Stimulated activated CD8-positive, alpha-beta memory T cell treated with anti-CD3 and anti-CD28 coated beads, Interleukin-7, amount 100 ng/mL, for 24 hours (primary cell): ENCODE results near the gene SHLD2.
"Not testable (repeated sequence)": the region's sequence is repeated elsewhere in the genome, so short reads cannot be mapped to it uniquely, and the experiment has no call there.

ENCODE experiments used
- DNase-seq: peaks from one replicate; pipeline ENCODE4 v3.0.0-alpha.2; 2020; ENCODE audit warnings: low read depth

The SHLD2 gene, protein sequence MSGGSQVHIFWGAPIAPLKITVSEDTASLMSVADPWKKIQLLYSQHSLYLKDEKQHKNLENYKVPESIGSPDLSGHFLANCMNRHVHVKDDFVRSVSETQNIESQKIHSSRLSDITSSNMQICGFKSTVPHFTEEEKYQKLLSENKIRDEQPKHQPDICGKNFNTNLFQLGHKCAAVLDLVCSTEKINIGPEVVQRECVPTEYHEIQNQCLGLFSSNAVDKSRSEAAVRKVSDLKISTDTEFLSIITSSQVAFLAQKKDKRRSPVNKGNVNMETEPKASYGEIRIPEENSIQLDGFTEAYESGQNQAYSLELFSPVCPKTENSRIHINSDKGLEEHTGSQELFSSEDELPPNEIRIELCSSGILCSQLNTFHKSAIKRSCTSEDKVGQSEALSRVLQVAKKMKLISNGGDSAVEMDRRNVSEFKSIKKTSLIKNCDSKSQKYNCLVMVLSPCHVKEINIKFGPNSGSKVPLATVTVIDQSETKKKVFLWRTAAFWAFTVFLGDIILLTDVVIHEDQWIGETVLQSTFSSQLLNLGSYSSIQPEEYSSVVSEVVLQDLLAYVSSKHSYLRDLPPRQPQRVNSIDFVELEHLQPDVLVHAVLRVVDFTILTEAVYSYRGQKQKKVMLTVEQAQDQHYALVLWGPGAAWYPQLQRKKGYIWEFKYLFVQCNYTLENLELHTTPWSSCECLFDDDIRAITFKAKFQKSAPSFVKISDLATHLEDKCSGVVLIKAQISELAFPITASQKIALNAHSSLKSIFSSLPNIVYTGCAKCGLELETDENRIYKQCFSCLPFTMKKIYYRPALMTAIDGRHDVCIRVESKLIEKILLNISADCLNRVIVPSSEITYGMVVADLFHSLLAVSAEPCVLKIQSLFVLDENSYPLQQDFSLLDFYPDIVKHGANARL

DNA sequence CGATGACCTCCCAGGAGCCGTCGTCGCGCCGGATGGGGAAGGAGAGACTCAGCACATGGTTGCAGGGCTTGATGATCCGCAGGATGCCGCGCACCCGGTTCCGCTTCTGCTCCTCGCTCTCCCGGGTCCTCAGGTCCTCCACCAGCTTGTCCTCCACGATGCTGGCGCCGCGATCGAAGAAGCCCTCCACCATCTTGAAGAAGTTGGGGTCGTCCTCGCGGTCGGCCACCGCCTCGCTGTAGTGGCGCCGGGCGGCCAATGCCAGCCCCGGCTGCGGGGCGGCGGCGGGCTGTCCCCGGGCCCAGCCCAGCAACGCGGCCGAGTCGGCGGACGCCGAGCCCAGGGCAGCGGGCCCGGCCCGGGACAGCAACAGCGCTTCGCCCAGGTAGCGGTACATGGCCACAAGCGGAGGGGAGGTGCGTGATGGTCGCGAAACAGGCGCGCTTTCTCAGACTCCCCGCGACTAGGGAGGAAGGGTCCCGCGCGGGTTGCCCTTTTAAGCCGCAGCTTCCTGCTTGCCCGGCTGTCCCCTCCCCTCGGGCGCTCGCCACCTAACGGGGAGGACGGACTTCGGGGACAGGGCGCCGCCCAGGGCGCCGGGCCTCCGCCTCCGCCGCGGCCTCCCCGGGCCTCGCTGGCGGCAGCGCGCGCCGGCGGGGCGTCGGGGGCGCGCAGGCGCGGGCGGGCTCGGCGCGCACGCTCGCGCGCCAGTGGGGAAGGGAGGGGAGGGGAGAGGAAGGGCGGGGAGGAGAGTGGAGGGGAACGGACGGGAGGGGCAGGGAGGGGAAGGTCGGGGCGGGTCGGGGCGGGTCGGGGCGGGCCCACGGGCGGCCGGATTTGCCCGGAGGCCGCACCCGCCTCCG is at the start of gene SHLD2, which contains the start of gene GLUD1:
TSS of gene SHLD2 (plus strand) at position 834 of the 863 bp plus-strand sequence. CDS start 56,149 bp downstream, outside the sequence.
TSS of gene GLUD1 (minus strand) at position 471 of the 863 bp plus-strand sequence. CDS start at position 397, 74 bp downstream.
- peak; percentile 69 for DNase-seq

DNA sequence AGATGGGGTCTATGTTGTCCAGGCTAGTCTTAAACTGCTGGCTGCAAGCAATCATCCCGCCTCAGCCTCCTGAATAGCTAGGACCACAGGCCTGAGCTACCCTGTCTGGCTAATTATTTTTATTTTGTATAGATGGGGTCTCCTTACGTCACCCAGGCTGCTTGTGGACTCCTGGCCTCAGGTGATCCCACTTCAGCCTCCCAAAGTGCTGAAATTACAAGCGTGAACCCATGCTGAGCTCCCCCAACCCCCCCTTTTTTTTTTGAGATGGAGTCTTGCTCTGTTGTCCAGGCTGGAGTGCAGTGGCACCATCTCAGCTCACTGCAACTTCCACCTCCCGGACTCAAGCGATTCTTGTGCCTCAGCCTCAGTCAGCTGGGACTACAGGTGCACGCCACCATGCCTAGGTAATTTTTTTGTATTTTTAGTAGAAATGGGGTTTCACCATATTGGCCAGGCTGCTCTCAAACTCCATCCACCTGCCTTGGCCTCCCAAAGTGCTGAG is 49.5 kb upstream of the SHLD2 start:
- no peak for DNase-seq

DNA sequence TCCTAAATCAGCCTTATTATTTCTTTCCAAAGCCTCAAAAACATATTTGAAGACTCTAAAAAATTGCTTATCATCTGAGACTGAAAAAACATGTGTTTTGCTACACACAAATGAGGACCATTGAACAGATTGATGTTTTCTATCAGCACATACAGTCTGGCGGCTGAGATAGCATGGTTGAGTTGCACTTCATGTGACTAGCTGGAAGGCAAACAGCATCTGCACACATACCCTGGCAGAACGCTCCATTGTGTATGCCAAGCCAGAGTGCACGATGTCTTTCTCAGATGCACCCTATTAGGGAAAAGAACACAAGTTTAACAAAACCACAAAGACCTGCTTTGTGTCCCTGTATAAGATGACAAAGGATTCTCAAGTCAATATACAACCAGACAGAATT is 41.9 kb upstream of the SHLD2 start:
- no peak for DNase-seq

DNA sequence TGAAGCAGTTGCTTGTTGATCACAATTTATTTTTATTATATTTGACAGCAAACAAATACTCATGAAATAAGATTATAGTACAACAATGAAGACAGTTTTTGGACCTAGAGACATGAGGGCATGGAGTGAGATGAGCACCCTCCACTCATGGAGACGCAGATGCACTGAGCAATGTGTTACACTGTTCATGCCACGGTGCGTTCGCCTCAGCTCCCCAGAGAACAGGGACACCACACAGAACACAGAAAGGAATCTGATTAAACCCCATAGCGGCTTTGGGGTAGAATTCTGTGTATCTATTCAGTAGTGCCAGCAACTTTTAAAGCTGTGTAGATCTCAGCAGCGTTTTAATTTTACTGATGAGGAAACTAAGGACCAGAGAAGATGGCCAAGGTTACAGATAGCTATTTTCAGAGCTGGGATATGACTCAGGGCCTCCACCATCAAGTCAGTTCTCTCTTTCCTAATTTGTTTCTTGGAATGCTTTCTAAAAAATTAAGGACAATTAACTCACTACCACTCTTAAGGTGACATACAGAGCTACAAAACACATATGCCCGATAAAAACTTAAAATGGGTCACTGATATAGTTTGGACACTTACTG is 41.3 kb upstream of the SHLD2 start:
- DNase-seq: no peak

DNA sequence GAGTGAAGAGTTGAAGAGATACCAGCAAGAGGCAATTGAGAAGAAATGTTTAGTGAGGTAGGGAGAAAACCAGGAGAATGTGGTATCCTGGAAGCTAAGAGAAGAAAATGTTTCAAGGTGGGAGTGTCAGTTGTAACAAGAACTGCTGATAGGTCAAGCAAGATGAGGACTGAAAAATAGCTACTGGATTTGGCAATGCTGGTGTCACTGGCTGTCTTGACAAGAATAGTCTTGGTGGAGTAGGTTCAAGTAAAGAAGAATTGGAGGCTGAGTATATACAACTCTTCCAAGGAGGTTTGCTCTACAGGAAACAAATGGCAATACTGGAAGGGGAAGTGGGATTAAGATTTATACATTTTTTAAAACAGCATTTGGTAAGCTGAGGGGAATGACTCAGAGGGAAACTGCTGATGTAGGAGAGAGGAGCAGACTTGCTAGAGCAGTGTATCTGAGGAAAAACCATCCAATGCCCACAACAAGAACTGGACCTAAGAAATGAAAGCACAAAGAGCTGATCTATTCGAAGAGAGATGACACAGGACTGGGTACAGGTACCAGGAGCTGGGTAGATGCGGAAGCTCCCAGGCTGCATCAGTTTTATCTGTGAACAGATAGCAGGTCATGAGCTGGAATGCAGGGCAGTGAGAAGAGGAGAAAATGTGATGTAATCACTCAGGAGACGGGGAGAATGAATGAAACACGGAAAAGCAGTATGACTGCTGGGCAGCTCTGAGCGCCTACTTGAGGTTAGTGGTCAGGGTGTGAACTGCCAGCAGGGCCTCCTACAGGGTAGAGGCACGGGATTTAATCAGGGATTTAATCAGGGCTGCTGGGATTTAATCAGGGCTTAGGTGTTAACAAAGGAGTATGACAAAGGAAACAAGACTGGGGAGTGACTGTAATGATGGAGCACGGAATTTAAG is 40.4 kb upstream of the SHLD2 start:
- no peak for DNase-seq

DNA sequence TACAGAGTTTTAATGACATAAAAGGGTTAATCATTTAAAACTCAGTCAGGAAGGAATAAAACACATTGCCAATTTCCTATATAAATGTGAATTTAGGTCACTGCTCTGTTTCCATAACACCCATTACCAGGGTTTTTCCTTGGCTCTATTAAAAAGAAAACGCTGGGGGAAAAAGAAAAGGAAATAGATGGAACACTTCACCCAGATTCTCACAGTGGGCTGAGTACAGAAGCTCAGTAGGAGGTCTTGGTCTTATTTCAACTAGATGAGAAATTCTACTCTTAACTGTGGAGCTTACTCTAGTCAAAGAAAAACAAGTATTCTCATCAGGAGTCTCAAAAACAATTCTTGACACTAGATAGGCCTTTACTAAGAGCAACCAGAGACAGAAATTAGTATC is 36.8 kb upstream of the SHLD2 start:
- DNase-seq: no peak

DNA sequence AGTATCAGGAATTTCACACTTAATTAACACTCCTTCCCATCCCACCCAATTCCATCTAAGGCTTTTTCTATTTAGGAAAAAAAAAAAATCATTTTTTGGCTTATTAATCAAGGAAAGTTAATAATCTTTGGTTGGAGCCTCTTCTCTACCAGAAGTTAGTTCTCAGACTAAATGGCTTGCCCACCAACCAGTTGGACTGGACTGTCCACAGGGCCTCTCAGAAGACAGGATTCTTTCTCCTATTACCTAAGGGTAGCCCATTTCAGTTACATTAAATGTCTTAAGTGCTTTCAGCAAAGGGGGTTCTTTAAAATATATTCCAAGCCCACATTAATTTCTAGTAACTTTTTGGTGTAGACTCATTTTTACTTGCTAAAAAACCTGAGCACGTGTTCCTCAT is 35.6 kb upstream of the SHLD2 start:
- DNase-seq: no peak

DNA sequence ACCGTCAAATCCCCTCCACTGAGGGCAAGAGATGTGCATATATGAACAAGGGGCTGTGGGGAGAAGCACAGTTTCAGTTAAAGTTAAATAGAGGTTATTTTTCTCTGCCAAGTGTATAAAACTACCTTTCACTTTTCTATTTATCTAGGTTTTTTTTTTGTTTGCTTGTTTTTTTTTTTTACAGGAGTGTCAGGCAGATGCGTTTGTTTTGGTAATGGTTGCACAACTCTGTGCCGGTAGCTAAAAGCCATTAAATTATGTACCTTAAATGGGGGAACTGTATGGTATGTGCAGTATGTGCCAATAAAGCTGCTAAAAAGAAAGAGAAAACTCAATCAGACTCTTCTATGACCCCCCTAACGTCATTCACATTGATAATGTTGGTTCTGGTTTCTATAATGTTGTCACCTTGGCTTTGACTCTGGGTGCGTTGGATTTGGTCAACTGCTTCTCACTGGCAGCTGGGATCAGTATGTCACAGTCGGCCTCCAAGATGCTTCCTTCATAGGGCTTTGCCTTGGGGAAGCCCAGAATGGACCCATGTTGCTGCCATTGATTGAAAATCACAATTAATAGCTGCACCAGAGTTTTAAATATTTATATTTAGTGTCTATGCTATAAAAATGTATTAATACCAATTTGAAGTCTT is 34.6 kb upstream of the SHLD2 start:
- no peak for DNase-seq

DNA sequence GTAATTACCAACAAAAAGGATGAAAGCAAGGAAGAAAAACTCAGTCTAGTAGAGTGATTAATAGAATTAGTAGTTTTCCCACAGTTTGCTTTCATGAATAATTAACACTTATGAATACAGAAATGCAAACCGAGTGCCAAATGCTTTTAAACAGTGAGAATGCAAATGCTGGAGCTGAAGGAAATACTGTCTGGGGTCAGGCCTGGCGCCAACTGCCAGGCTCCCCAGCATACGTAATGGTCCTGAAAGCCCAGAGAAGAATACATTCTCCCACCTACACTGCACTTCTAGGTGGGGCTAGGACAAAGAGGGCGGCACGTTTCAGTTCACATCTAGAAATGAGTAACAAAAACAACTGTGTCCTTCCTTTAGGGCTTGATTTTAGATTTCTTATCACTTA is 30.4 kb upstream of the SHLD2 start:
- no peak for DNase-seq

DNA sequence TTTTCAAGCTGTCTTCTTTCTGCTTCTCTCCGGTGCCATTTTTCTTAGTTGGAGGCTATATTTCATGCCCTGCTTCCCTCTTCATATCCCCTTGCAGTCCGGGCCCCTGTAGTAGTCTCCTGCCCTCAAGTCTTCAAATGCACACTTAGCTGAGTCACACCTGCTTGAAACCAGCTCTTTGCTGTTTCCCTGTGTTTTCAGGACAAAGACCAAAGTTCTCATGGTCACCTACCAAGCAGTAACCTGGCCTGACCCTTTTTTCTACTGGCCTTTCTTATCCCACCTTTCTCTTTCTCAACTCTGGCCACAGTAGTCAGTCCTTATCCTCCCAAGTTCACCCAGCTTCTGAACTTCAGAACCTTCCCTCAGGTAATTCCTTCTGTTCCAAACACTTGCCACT is 28.8 kb upstream of the SHLD2 start:
- no peak for DNase-seq

DNA sequence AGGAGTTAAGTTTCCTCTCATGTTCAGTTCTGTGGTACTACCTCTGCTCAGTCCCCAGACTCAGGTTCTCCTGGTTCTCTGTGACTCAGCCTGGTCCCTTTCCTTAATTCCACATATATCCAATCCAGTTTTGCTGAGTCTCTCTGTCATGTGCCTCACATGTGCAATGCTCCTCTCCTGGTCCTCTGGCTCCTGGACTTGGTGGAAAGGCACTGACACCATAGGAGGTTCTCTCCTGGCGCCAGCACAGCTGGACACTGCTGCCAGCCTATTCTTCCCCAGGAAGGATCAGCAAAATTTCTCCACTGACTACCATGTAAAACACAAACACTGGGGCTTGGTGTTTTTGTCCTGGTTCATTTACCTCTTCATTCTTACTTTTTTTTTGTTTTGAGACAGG is 28.1 kb upstream of the SHLD2 start:
- DNase-seq: no peak

DNA sequence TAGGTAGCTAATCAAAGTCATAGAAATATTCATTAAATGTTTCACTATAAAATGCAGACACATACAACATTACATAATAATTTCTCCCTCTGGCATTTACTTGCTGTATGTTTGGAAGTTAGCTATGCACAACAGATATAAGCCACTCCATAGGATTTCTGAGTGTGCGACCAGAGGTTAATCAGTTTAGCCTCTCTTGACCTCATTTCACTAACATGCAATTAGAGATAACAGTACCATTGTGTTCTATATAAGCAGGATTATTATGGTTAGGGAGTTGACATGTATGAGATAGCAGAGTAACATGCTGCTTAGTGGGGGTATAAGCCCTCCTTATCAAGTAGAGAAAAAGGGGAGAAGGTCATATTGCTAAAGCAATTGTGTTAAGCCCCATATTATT is 26.7 kb upstream of the SHLD2 start:
- DNase-seq: no peak

DNA sequence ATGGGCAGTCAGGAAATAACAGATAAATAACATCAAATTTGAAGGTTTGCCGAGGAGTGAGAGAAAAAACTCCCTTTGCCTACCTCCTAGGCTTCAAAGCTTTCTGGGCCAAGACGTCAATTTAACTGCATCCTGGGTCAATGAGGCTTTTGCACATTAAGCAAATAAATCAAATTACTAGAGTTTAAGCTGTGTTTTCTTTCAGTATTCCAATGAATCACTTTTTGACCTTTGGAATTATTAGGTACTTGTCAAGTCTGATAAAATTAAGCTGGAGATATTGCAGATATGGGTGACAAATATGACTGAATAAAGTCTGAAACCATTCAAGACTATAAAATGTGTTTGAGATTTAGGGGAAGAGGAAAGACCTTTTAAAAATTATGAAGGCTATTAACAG is 22.6 kb upstream of the SHLD2 start:
- no peak for DNase-seq

DNA sequence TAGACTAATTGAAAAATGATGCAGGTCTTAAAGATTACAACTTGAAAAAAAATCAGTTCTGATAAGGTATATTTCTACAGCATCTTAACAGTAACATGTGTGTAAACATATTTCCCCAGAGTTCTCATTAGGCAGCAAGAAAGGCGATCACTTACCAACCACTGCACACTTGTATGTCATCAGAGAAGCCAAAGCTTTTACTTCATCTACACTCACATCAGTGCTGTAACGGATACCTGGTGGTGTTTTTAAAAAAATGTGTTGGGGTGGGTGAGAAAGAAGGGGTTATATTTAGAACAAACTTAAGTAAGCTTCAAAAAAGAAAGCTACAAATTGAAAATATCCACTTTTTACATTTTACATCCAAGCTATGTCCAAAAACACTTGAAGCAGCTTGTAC is 18.6 kb upstream of the SHLD2 start:
- not testable (repeated sequence) for DNase-seq

DNA sequence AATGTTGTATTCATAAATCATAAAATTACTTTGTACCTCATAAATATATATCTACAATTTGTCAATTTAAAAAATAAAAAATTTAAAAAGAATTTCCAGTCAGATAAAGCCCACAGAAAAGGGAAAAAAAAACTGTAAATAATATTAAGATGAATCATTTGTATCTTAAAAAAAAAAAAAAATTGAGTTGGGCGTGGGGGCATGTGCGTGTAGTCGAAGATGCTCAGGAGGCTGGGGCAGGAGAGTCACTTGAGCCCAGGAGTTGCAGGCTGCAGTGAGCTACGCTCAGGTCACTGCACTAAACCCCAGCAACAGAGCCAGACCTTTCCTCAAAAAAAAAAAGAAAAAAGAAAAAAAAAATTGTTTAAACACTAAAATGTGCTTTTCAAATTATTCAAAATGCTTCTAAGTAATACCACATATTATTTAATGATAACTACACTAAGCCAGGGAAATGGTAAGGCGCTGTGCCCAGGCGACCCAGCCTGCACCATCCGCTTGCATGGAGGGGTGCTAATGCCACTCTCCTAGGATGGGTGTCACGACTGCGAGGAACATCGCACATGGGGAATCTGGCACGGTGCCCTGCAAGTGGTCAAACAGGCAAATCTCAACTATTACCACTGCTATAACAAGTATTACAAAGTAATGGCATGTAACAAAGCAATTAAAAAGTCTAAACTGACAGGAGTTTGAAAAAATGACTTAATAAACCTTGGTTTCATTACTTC is 15.7 kb upstream of the SHLD2 start:
- no peak for DNase-seq

DNA sequence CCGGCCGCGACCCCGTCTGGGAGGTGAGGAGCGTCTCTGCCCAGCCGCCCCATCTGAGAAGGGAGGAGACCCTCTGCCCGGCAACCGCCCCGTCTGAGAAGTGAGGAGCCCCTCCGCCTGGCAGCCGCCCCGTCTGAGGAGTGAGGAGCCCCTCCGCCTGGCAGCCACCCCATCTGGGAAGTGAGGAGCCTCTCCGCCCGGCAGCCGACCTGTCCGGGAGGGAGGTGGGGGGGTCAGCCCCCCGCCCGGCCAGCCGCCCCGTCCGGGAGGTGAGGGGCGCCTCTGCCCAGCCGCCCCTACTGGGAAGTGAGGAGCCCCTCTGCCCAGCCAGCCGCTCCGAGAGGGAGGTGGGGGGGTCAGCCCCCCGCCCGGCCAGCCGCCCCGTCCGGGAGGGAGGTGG is 14.4 kb upstream of the SHLD2 start:
- not testable (repeated sequence) for DNase-seq

DNA sequence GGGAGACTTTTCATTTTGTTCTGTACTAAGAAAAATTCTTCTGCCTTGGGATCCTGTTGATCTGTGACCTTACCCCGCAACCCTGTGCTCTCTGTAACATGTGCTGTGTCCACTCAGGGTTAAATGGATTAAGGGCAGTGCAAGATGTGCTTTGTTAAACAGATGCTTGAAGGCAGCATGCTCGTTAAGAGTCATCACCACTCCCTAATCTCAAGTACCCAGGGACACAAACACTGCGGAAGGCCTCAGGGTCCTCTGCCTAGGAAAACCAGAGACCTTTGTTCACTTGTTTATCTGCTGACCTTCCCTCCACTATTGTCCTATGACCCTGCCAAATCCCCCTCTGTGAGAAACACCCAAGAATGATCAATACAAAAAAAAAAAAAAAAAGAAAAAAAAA is 13.4 kb upstream of the SHLD2 start:
- not testable (repeated sequence) for DNase-seq

DNA sequence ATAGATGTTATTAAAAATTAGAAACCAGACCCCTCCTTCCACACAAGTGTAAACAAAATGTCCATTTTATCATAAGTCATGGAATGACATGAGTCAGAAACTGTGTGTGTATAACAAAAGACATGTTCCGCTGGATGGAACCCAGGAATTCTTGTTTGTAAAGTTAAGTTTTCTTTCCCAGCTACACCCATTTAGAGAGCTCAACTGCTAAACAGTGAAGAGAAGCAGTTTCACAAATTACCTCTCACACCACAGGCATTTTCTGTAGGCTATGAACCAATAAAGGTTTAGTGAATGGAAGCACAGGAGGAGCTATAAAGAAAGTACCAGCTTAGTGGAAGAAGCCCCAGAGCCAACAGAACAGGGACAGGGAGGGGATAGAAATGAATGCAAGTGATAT is 12.8 kb upstream of the SHLD2 start:
- DNase-seq: not testable (repeated sequence)
